SH-SY5Y (cell line): ENCODE measurements around the gene DUSP23.

ENCODE experiments used
- GATA2 ChIP-seq: IDR thresholded peaks from 2 replicates; pipeline ENCODE4 v1.6.1; 2011; ENCODE audit warnings: mild to moderate bottlenecking, low read depth, low read length
- GATA3 ChIP-seq: IDR thresholded peaks from 2 replicates; pipeline ENCODE4 v1.6.1; 2011; ENCODE audit warnings: low read depth, mild to moderate bottlenecking, low read length, moderate library complexity

GRCh38 chr1:159803956-159804689 is 23.4 kb downstream of the DUSP23 start:
- no peak for TF ChIP-seq GATA2
- TF ChIP-seq GATA3, result no peak
